Bronchial epithelial cell (primary cell): ENCODE measurements around the gene PHC2. TPM values are rescaled to one million over a fixed set of nuclear protein-coding genes. Genes with fewer than 3 reads are reported as not detected.

Experiments
- DNase-seq: peaks from one replicate; pipeline ENCODE4 v3.0.0-alpha.2; 2010; ENCODE audit warnings: low read depth
- FAIRE-seq: peaks from 2 replicates; lab custom pipeline; 2011; peaks lifted over from hg19 to GRCh38; lab: Jason Lieb, UNC
- H3K27me3 ChIP-seq: 2 replicates; pipeline ENCODE4 v1.5.1; 2011; ENCODE audit warnings: low read length; ENCODE audit not compliant: control insufficient read depth, insufficient read depth
- H3K36me3 ChIP-seq: 2 replicates; pipeline ENCODE4 v1.5.1; 2011; ENCODE audit warnings: low read length; ENCODE audit not compliant: control insufficient read depth, insufficient read depth
- H3K4me3 ChIP-seq: 2 replicates; pipeline ENCODE4 v1.5.1; 2011; ENCODE audit warnings: mild to moderate bottlenecking, low read depth, low read length, control low read depth
- CTCF ChIP-seq: IDR thresholded peaks from 2 replicates; pipeline ENCODE4 v1.5.1; 2011; ENCODE audit warnings: mild to moderate bottlenecking, moderate library complexity, low read length, control low read depth, inconsistent platforms; ENCODE audit not compliant: insufficient read depth, severe bottlenecking
- total RNA-seq: library from RNA; depleted of rRNA; stranded (reverse); fragments of >200 nt; gene quantifications from 2 replicates; pipeline ENCODE4 v1.2.1, GENCODE V29; 2014

The PHC2 gene
- total RNA-seq, 1 donor from 2014 or later, result 32.1 TPM

- H3K4me3 ChIP-seq, result no peak overlapping the region
- no peaks in the 10 kb centered on the region for H3K36me3 ChIP-seq
- DNase-seq, result no peak
- no peak for TF ChIP-seq CTCF
- H3K27me3 ChIP-seq, result no peaks in the 10 kb centered on the region
- peak; percentile 73 for FAIRE-seq
Observed at GRCh38 chr1:33443705-33444180, 12.8 kb upstream of the PHC2 start.

GRCh38 chr1:33443080-33443704 lies 12.3 kb upstream of the PHC2 start:
- no peak for TF ChIP-seq CTCF
- DNase-seq (peak; percentile 36), FAIRE-seq (no peak)
- H3K27me3 ChIP-seq, result no peaks in the 10 kb centered on the region
- no peak overlapping the region for H3K4me3 ChIP-seq
- no peaks in the 10 kb centered on the region for H3K36me3 ChIP-seq

- H3K36me3 ChIP-seq, result no peaks in the 10 kb centered on the region
- FAIRE-seq (no peak), DNase-seq (no peak)
- no peak for TF ChIP-seq CTCF
- H3K27me3 ChIP-seq, result no peaks in the 10 kb centered on the region
- H3K4me3 ChIP-seq, result no peak overlapping the region
Observed at GRCh38 chr1:33442141-33442540, 11.2 kb upstream of the PHC2 start.

- no peak for FAIRE-seq
- TF ChIP-seq CTCF, result no peak
Observed at GRCh38 chr1:33441088-33441745, 10.3 kb upstream of the PHC2 start.

GRCh38 chr1:33439662-33440061 lies 8.8 kb upstream of the PHC2 start:
- H3K36me3 ChIP-seq, result no peaks in the 10 kb centered on the region
- no peaks in the 10 kb centered on the region for H3K27me3 ChIP-seq
- H3K4me3 ChIP-seq, result no peak overlapping the region
- DNase-seq (no peak), FAIRE-seq (no peak)
- TF ChIP-seq CTCF, result no peak

More at GRCh38 chr1:33441088-33441745, 10.3 kb upstream of the PHC2 start:
- Histone ChIP-seq H3K4me3 (no peak overlapping the region), H3K36me3 (no peaks in the 10 kb centered on the region), H3K27me3 (no peaks in the 10 kb centered on the region)
- DNase-seq, result no peak
